ENCODE results near the gene GRIK1.

GRIK1 gene

GRCh38 chr21:29546071-29546470 lies 393.7 kb downstream of the GRIK1 start:
- no peaks in the 10 kb centered on the region for H3K4me1 ChIP-seq (ENCODE audit: control insufficient read depth, insufficient read depth, low read length)

GRCh38 chr21:29540289-29540688 lies 399.5 kb downstream of the GRIK1 start:
- Histone ChIP-seq H3K9me3 (ENCODE audit: control insufficient read depth in 2 of 2, low read length in 2 of 2) (no peaks in the 10 kb centered on the region), H3K27ac (ENCODE audit: low read length) (no peak overlapping the region), H3K36me3 (ENCODE audit: control insufficient read depth in 2 of 2, insufficient read depth in 2 of 2, low read length in 2 of 2) (no peaks in the 10 kb centered on the region), H3K27me3 (ENCODE audit: control insufficient read depth in 1 of 2, insufficient read depth in 2 of 2, low read length in 2 of 2) (no peaks in the 10 kb centered on the region), H3K4me1 (ENCODE audit: control insufficient read depth, insufficient read depth, low read length) (no peaks in the 10 kb centered on the region), H3K4me3 (ENCODE audit: low read length in 2 of 2) (no peak overlapping the region), H3K9ac (ENCODE audit: low read length in 2 of 2) (no peak overlapping the region)

More at GRCh38 chr21:29546071-29546470, 393.7 kb downstream of the GRIK1 start:
- Histone ChIP-seq H3K4me3 (ENCODE audit: low read length in 2 of 2) (no peak overlapping the region), H3K9ac (ENCODE audit: low read length in 2 of 2) (no peak overlapping the region), H3K9me3 (ENCODE audit: control insufficient read depth in 2 of 2, low read length in 2 of 2) (no peaks in the 10 kb centered on the region), H3K27ac (ENCODE audit: low read length) (no peak overlapping the region), H3K27me3 (ENCODE audit: control insufficient read depth in 1 of 2, insufficient read depth in 2 of 2, low read length in 2 of 2) (no peaks in the 10 kb centered on the region), H3K36me3 (ENCODE audit: control insufficient read depth in 2 of 2, insufficient read depth in 2 of 2, low read length in 2 of 2) (no peaks in the 10 kb centered on the region)

GRCh38 chr21:29538115-29538514 lies 401.7 kb downstream of the GRIK1 start:
- no peak overlapping the region for H3K9ac ChIP-seq (ENCODE audit: low read length in 2 of 2)
- no peak overlapping the region for H3K27ac ChIP-seq (ENCODE audit: low read length)
- no peaks in the 10 kb centered on the region for H3K4me1 ChIP-seq (ENCODE audit: control insufficient read depth, insufficient read depth, low read length)
- H3K4me3 ChIP-seq (ENCODE audit: low read length in 2 of 2), result no peak overlapping the region
- no peaks in the 10 kb centered on the region for H3K27me3 ChIP-seq (ENCODE audit: control insufficient read depth in 1 of 2, insufficient read depth in 2 of 2, low read length in 2 of 2)
- no peaks in the 10 kb centered on the region for H3K36me3 ChIP-seq (ENCODE audit: control insufficient read depth in 2 of 2, insufficient read depth in 2 of 2, low read length in 2 of 2)
- H3K9me3 ChIP-seq (ENCODE audit: control insufficient read depth in 2 of 2, low read length in 2 of 2), result no peaks in the 10 kb centered on the region

- Histone ChIP-seq H3K4me3 (ENCODE audit: low read length in 2 of 2) (no peak overlapping the region), H3K27me3 (ENCODE audit: control insufficient read depth in 1 of 2, insufficient read depth in 2 of 2, low read length in 2 of 2) (no peaks in the 10 kb centered on the region), H3K4me1 (ENCODE audit: control insufficient read depth, insufficient read depth, low read length) (no peaks in the 10 kb centered on the region), H3K9me3 (ENCODE audit: control insufficient read depth in 2 of 2, low read length in 2 of 2) (no peaks in the 10 kb centered on the region), H3K36me3 (ENCODE audit: control insufficient read depth in 2 of 2, insufficient read depth in 2 of 2, low read length in 2 of 2) (no peaks in the 10 kb centered on the region), H3K27ac (ENCODE audit: low read length) (no peak overlapping the region), H3K9ac (ENCODE audit: low read length in 2 of 2) (no peak overlapping the region)
These were observed 405.3 kb downstream of the GRIK1 start for GRCh38 chr21:29534448-29534847.

GRCh38 chr21:29529139-29529538 lies 410.7 kb downstream of the GRIK1 start:
- H3K27me3 ChIP-seq (ENCODE audit: control insufficient read depth in 1 of 2, insufficient read depth in 2 of 2, low read length in 2 of 2), result no peaks in the 10 kb centered on the region
- H3K36me3 ChIP-seq (ENCODE audit: control insufficient read depth in 2 of 2, insufficient read depth in 2 of 2, low read length in 2 of 2), result no peaks in the 10 kb centered on the region
- no peak overlapping the region for H3K4me3 ChIP-seq (ENCODE audit: low read length in 2 of 2)
- no peaks in the 10 kb centered on the region for H3K9me3 ChIP-seq (ENCODE audit: control insufficient read depth in 2 of 2, low read length in 2 of 2)
- H3K4me1 ChIP-seq (ENCODE audit: control insufficient read depth, insufficient read depth, low read length), result no peaks in the 10 kb centered on the region
- H3K9ac ChIP-seq (ENCODE audit: low read length in 2 of 2), result no peak overlapping the region
- no peak overlapping the region for H3K27ac ChIP-seq (ENCODE audit: low read length)

- H3K9me3 ChIP-seq (ENCODE audit: control insufficient read depth in 2 of 2, low read length in 2 of 2), result no peaks in the 10 kb centered on the region
- H3K4me1 ChIP-seq (ENCODE audit: control insufficient read depth, insufficient read depth, low read length), result no peaks in the 10 kb centered on the region
- no peaks in the 10 kb centered on the region for H3K36me3 ChIP-seq (ENCODE audit: control insufficient read depth in 2 of 2, insufficient read depth in 2 of 2, low read length in 2 of 2)
- no peak overlapping the region for H3K4me3 ChIP-seq (ENCODE audit: low read length in 2 of 2)
- no peak overlapping the region for H3K9ac ChIP-seq (ENCODE audit: low read length in 2 of 2)
- H3K27ac ChIP-seq (ENCODE audit: low read length), result no peak overlapping the region
- no peaks in the 10 kb centered on the region for H3K27me3 ChIP-seq (ENCODE audit: control insufficient read depth in 1 of 2, insufficient read depth in 2 of 2, low read length in 2 of 2)
These were observed 413.3 kb downstream of the GRIK1 start for GRCh38 chr21:29526545-29526944.

GRCh38 chr21:29524055-29524454 lies 415.7 kb downstream of the GRIK1 start:
- Histone ChIP-seq H3K27ac (ENCODE audit: low read length) (no peak overlapping the region), H3K9ac (ENCODE audit: low read length in 2 of 2) (no peak overlapping the region), H3K27me3 (ENCODE audit: control insufficient read depth in 1 of 2, insufficient read depth in 2 of 2, low read length in 2 of 2) (no peaks in the 10 kb centered on the region), H3K4me3 (ENCODE audit: low read length in 2 of 2) (no peak overlapping the region), H3K36me3 (ENCODE audit: control insufficient read depth in 2 of 2, insufficient read depth in 2 of 2, low read length in 2 of 2) (no peaks in the 10 kb centered on the region), H3K4me1 (ENCODE audit: control insufficient read depth, insufficient read depth, low read length) (no peaks in the 10 kb centered on the region), H3K9me3 (ENCODE audit: control insufficient read depth in 2 of 2, low read length in 2 of 2) (no peaks in the 10 kb centered on the region)

GRCh38 chr21:29523646-29524045 lies 416.1 kb downstream of the GRIK1 start:
- Histone ChIP-seq H3K9me3 (ENCODE audit: control insufficient read depth in 2 of 2, low read length in 2 of 2) (no peaks in the 10 kb centered on the region), H3K4me3 (ENCODE audit: low read length in 2 of 2) (no peak overlapping the region), H3K27me3 (ENCODE audit: control insufficient read depth in 1 of 2, insufficient read depth in 2 of 2, low read length in 2 of 2) (no peaks in the 10 kb centered on the region), H3K4me1 (ENCODE audit: control insufficient read depth, insufficient read depth, low read length) (no peaks in the 10 kb centered on the region), H3K27ac (ENCODE audit: low read length) (no peak overlapping the region), H3K36me3 (ENCODE audit: control insufficient read depth in 2 of 2, insufficient read depth in 2 of 2, low read length in 2 of 2) (no peaks in the 10 kb centered on the region), H3K9ac (ENCODE audit: low read length in 2 of 2) (no peak overlapping the region)

GRCh38 chr21:29521872-29522271 lies 417.9 kb downstream of the GRIK1 start:
- Histone ChIP-seq H3K4me3 (ENCODE audit: low read length in 2 of 2) (no peak overlapping the region), H3K4me1 (ENCODE audit: control insufficient read depth, insufficient read depth, low read length) (no peaks in the 10 kb centered on the region), H3K27me3 (ENCODE audit: control insufficient read depth in 1 of 2, insufficient read depth in 2 of 2, low read length in 2 of 2) (no peaks in the 10 kb centered on the region), H3K27ac (ENCODE audit: low read length) (no peak overlapping the region), H3K9ac (ENCODE audit: low read length in 2 of 2) (no peak overlapping the region), H3K9me3 (ENCODE audit: control insufficient read depth in 2 of 2, low read length in 2 of 2) (no peaks in the 10 kb centered on the region), H3K36me3 (ENCODE audit: control insufficient read depth in 2 of 2, insufficient read depth in 2 of 2, low read length in 2 of 2) (no peaks in the 10 kb centered on the region)

- Histone ChIP-seq H3K4me3 (ENCODE audit: low read length in 2 of 2) (no peak overlapping the region), H3K27me3 (ENCODE audit: control insufficient read depth in 1 of 2, insufficient read depth in 2 of 2, low read length in 2 of 2) (no peaks in the 10 kb centered on the region)
These were observed 419.6 kb downstream of the GRIK1 start for GRCh38 chr21:29520171-29520570.

GRCh38 chr21:29514652-29515247 lies 425.0 kb downstream of the GRIK1 start:
- H3K9ac ChIP-seq (ENCODE audit: low read length in 2 of 2), result no peak overlapping the region
- H3K4me1 ChIP-seq (ENCODE audit: control insufficient read depth, insufficient read depth, low read length), result no peaks in the 10 kb centered on the region
- no peak overlapping the region for H3K27ac ChIP-seq (ENCODE audit: low read length)
- peaks cover 0 to 8% of the 10 kb centered on the region in 2 donors for H3K9me3 ChIP-seq (ENCODE audit: control insufficient read depth in 2 of 2, low read length in 2 of 2)
- no peak overlapping the region for H3K4me3 ChIP-seq (ENCODE audit: low read length in 2 of 2)
- H3K27me3 ChIP-seq (ENCODE audit: control insufficient read depth in 1 of 2, insufficient read depth in 2 of 2, low read length in 2 of 2), result no peaks in the 10 kb centered on the region
- no peaks in the 10 kb centered on the region for H3K36me3 ChIP-seq (ENCODE audit: control insufficient read depth in 2 of 2, insufficient read depth in 2 of 2, low read length in 2 of 2)

More at GRCh38 chr21:29520171-29520570, 419.6 kb downstream of the GRIK1 start:
- Histone ChIP-seq H3K9me3 (ENCODE audit: control insufficient read depth in 2 of 2, low read length in 2 of 2) (no peaks in the 10 kb centered on the region), H3K4me1 (ENCODE audit: control insufficient read depth, insufficient read depth, low read length) (no peaks in the 10 kb centered on the region), H3K27ac (ENCODE audit: low read length) (no peak overlapping the region), H3K9ac (ENCODE audit: low read length in 2 of 2) (no peak overlapping the region), H3K36me3 (ENCODE audit: control insufficient read depth in 2 of 2, insufficient read depth in 2 of 2, low read length in 2 of 2) (no peaks in the 10 kb centered on the region)

All from stomach smooth muscle (tissue), 2 donors.